Measurements from ENCODE around the gene MIA. TPM values are rescaled to one million over a fixed set of nuclear protein-coding genes. Genes with fewer than 3 reads are reported as not detected.

Gene MIA
- total RNA-seq, 4 donors from 2014 or later, result 10.4 to 17.0 (median 12.9) TPM

- WGBS, 2 donors, result 12% methylated on average over 24 to 26 of the region's 26 CpGs
- H3K4me3 ChIP-seq (ENCODE audit: low read depth, poor library complexity, severe bottlenecking), result no peak overlapping the region
- TF ChIP-seq, protein P1, sequence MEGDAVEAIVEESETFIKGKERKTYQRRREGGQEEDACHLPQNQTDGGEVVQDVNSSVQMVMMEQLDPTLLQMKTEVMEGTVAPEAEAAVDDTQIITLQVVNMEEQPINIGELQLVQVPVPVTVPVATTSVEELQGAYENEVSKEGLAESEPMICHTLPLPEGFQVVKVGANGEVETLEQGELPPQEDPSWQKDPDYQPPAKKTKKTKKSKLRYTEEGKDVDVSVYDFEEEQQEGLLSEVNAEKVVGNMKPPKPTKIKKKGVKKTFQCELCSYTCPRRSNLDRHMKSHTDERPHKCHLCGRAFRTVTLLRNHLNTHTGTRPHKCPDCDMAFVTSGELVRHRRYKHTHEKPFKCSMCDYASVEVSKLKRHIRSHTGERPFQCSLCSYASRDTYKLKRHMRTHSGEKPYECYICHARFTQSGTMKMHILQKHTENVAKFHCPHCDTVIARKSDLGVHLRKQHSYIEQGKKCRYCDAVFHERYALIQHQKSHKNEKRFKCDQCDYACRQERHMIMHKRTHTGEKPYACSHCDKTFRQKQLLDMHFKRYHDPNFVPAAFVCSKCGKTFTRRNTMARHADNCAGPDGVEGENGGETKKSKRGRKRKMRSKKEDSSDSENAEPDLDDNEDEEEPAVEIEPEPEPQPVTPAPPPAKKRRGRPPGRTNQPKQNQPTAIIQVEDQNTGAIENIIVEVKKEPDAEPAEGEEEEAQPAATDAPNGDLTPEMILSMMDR (IDR thresholded peaks at IDR 0.05), result peak in 1 of 3 donors; percentile 46
- no peak for TF ChIP-seq POLR2A (IDR thresholded peaks at IDR 0.05)
- intact Hi-C loops (cut with DNase I; ENCODE audit: low total_unique reads), result loop anchor here (5.0 kb wide), 1 partner anchor 144 kb away; no protein-coding TSS in a partner anchor
- peak; percentile 87 to 96 for DNase-seq (ENCODE audit: low spot score in 2 of 2)
These were observed 31.3 kb downstream of the MIA start for GRCh38 chr19:40806423-40807146.

DNA sequence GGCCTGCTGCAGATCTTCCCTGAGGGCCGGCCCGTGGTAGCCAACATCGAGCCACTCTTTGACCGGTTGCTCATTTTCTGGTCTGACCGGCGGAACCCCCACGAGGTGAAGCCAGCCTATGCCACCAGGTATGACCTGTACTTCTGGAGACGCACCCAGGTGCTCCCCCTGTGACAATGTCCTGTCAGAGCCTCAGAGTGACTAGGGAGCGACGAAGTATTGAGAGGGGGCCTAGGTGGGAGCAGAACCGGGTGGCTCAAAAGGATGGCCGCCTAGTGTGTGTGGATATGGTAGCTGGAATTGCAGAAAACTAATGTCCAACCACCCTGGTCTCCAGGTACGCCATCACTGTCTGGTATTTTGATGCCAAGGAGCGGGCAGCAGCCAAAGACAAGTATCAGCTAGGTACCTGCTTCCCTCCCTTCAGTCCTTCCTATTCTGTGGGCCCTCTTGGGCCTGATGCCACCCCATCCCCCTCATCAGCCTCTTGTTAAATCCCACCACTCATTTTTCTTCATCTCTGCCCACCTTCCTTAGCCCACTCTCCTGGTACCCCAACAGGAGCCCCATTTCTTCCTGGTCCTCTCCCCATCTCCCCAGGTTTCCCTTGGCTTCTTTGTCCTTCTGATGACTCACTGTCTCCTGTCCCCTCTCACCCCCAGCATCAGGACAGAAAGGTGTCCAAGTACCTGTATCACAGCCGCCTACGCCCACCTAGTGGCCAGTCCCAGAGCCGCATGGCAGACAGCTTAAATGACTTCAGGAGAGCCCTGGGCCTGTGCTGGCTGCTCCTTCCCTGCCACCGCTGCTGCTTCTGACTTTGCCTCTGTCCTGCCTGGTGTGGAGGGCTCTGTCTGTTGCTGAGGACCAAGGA lies 32.1 kb downstream of the MIA start:
- TF ChIP-seq POLR2A (IDR thresholded peaks at IDR 0.05), result no peak
- TF ChIP-seq, protein P1 (IDR thresholded peaks at IDR 0.05), result no peak
- H3K4me3 ChIP-seq (ENCODE audit: low read depth, poor library complexity, severe bottlenecking), result no peak overlapping the region
- intact Hi-C loops (cut with DNase I; ENCODE audit: low total_unique reads), result loop anchor here (5.0 kb wide), 1 partner anchor 145 kb away; no protein-coding TSS in a partner anchor
- WGBS, 2 donors, result 61 to 63% methylated on average over 18 of the region's 18 CpGs
- no peak for DNase-seq (ENCODE audit: low spot score in 2 of 2)

DNA sequence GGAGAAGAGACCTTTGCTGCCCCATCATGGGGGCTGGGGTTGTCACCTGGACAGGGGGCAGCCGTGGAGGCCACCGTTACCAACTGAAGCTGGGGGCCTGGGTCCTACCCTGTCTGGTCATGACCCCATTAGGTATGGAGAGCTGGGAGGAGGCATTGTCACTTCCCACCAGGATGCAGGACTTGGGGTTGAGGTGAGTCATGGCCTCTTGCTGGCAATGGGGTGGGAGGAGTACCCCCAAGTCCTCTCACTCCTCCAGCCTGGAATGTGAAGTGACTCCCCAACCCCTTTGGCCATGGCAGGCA lies 32.7 kb downstream of the MIA start:
- H3K4me3 ChIP-seq (ENCODE audit: low read depth, poor library complexity, severe bottlenecking), result no peak overlapping the region
- WGBS, 2 donors, result 91 to 100% methylated on average over 2 of the region's 2 CpGs
- no peak for TF ChIP-seq POLR2A (IDR thresholded peaks at IDR 0.05)
- TF ChIP-seq, protein P1 (IDR thresholded peaks at IDR 0.05), result no peak
- no peak for DNase-seq (ENCODE audit: low spot score in 2 of 2)
- intact Hi-C loops (cut with DNase I; ENCODE audit: low total_unique reads), result loop anchor here (5.0 kb wide), 1 partner anchor 146 kb away; no protein-coding TSS in a partner anchor

DNA sequence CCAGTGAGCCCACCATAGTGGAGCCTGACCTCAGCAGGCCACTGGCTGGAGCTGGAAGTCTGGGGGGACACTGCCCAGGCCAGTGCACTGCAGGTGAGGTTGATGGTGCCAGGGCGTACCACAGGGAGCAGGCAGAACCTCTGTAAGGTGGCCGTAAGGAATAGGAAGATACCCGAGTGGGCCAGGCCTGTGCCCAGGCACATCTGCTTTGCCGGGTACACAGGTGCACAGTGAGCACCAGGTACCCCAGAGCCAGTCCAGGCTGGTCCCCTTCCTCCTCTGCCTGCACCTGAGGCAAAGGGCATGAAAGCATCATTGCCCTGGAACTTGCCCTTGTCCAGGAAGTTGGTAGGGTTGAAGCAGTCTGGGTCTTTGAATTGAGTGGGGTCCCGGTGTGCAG lies 33.2 kb downstream of the MIA start:
- no peak for TF ChIP-seq POLR2A (IDR thresholded peaks at IDR 0.05)
- TF ChIP-seq, protein P1 (IDR thresholded peaks at IDR 0.05), result no peak
- H3K4me3 ChIP-seq (ENCODE audit: low read depth, poor library complexity, severe bottlenecking), result no peak overlapping the region
- intact Hi-C loops (cut with DNase I; ENCODE audit: low total_unique reads), result loop anchor here (5.0 kb wide), 1 partner anchor 146 kb away; no protein-coding TSS in a partner anchor
- no peak for DNase-seq (ENCODE audit: low spot score in 2 of 2)
- WGBS, 2 donors, result 68 to 95% methylated on average over 4 to 5 of the region's 5 CpGs

DNA sequence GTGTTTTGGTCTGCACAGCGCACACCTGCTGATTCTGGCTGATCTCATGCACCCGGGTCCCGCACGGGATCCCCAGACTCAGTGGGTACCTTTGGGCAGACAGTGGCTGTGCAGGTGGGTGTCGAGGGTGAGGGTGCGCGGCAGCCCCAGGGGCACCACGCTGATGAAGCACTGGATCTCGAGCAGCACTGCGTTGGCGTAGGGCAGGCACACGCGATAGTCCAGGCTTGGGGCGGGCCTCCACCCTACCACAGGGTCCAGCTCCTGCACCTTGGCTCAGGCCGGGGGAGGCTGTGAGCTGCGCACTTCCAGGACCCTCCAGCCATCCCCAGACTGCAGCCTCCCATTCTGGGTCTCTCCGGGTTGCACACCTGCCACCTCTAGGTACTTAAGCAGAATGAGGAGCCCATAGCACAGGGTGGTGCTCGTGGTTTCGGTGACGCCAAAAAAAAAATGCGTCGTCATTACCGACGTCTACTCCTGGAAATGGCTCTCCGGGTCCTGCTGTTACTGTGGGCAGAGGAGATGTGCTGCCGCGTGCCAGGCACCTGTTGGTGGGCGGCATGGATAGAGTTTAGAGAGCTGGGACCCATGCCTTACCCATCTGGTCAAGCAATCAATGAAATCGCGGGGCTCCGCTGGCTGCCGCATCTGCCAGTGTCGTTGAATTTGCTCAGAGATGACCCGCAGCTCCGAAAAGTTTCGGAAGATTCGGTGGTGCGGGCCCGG lies 34.2 kb downstream of the MIA start:
- H3K4me3 ChIP-seq (ENCODE audit: low read depth, poor library complexity, severe bottlenecking), result no peak overlapping the region
- DNase-seq (ENCODE audit: low spot score in 2 of 2), result no peak
- intact Hi-C loops (cut with DNase I; ENCODE audit: low total_unique reads), result loop anchor here (5.0 kb wide), 2 partner anchors 147 to 323 kb away; no protein-coding TSS in a partner anchor
- 88 to 93% methylated on average over 33 to 35 of the region's 39 CpGs for WGBS, 2 donors
- no peak for TF ChIP-seq POLR2A (IDR thresholded peaks at IDR 0.05)
- TF ChIP-seq, protein P1 (IDR thresholded peaks at IDR 0.05), result no peak

Measured in lower leg skin (tissue), 4 donors.